OCI-LY7 (cell line): Measurements from ENCODE around the gene SGIP1. TPM values are rescaled to one million over a fixed set of nuclear protein-coding genes. Genes with fewer than 3 reads are reported as not detected.

Experiments
- BruUV-seq: library from RNA; stranded (reverse); fragments of 400-500 nt; replicated peaks from 2 replicates; lab custom pipeline; 2021; lab: Mats Ljungman, UMichigan
- CTCF ChIA-PET: fragments of 300-600 bp; sonication (Branson Sonifier 250); formaldehyde crosslinking; loops from one replicate; lab custom pipeline; 2022; ENCODE audit warnings: antibody characterized with exemption; ENCODE audit not compliant: unreplicated experiment; lab: Charles Lee
- POLR2A ChIA-PET: fragments of 300-600 bp; sonication (Branson Sonifier 250); formaldehyde crosslinking; loops from one replicate; lab custom pipeline; 2022; ENCODE audit warnings: antibody characterized with exemption; lab: Charles Lee
- DNase-seq: peaks from one replicate; pipeline ENCODE4 v3.0.0-alpha.2; 2015; ENCODE audit warnings: low spot score
- H2AFZ ChIP-seq: fragments of 200-600 bp; sonication (generic), shearing (Covaris generic); 2 replicates; pipeline ENCODE4 v1.6.1; 2014; ENCODE audit warnings: mild to moderate bottlenecking, antibody characterized with exemption, low read length, moderate library complexity
- H3K27ac ChIP-seq: fragments of 200-600 bp; sonication (generic); 2 replicates; pipeline ENCODE4 v1.5.1; 2014; ENCODE audit warnings: mixed run types, low read depth, mild to moderate bottlenecking, moderate library complexity, low read length, inconsistent platforms; ENCODE audit not compliant: poor library complexity, severe bottlenecking
- H3K36me3 ChIP-seq: fragments of 200-600 bp; sonication (generic); 2 replicates; pipeline ENCODE4 v1.6.1; 2014; ENCODE audit warnings: mild to moderate bottlenecking, antibody characterized with exemption, low read length, moderate library complexity, mixed read lengths; ENCODE audit not compliant: insufficient read depth
- H3K4me1 ChIP-seq: fragments of 200-600 bp; sonication (generic); 2 replicates; pipeline ENCODE4 v1.5.1; 2014; ENCODE audit warnings: mild to moderate bottlenecking, low read length; ENCODE audit not compliant: insufficient read depth, poor library complexity, severe bottlenecking
- H3K4me2 ChIP-seq: fragments of 200-600 bp; sonication (generic); 2 replicates; pipeline ENCODE4 v1.6.1; 2014; ENCODE audit warnings: mild to moderate bottlenecking, low read length
- H3K4me3 ChIP-seq: fragments of 200-600 bp; sonication (generic); 2 replicates; pipeline ENCODE4 v1.5.1; 2014; ENCODE audit warnings: mild to moderate bottlenecking, low read depth, low read length; ENCODE audit not compliant: poor library complexity, severe bottlenecking
- H3K79me2 ChIP-seq: fragments of 200-600 bp; sonication (generic); 2 replicates; pipeline ENCODE4 v1.6.1; 2016; ENCODE audit warnings: low read depth, mild to moderate bottlenecking, low read length, moderate library complexity, mixed read lengths; ENCODE audit not compliant: insufficient read depth
- H3K9me2 ChIP-seq: fragments of 200-600 bp; sonication (generic); 2 replicates; pipeline ENCODE4 v1.6.1; 2016; ENCODE audit warnings: mild to moderate bottlenecking, low read length, mixed read lengths; ENCODE audit not compliant: insufficient read depth
- H3K9me3 ChIP-seq: fragments of 200-600 bp; sonication (generic); 2 replicates; pipeline ENCODE4 v1.6.1; 2014; ENCODE audit warnings: mild to moderate bottlenecking, mixed run types, low read length, mixed read lengths
- H4K20me1 ChIP-seq: fragments of 200-600 bp; sonication (generic); 2 replicates; pipeline ENCODE4 v1.6.1; 2014; ENCODE audit warnings: mild to moderate bottlenecking, antibody characterized with exemption, low read length, moderate library complexity, mixed read lengths; ENCODE audit not compliant: insufficient read depth
- CTCF ChIP-seq: fragments of 200-600 bp; sonication (generic); conservative IDR thresholded peaks from 2 replicates; pipeline ENCODE4 v1.5.1; 2014; ENCODE audit warnings: mild to moderate bottlenecking, antibody characterized with exemption, low read length, moderate library complexity, mixed read lengths
- EZH2phosphoT487 ChIP-seq: fragments of 200-600 bp; sonication (generic); IDR thresholded peaks from 2 replicates; pipeline ENCODE4 v1.6.1; 2018; ENCODE audit warnings: low read depth, borderline replicate concordance, mild to moderate bottlenecking, mixed run types, antibody characterized with exemption, low read length, moderate library complexity, mixed read lengths
- intact Hi-C: fragments of 100-400 bp; cut with micrococcal nuclease; formaldehyde crosslinking; loops from one replicate; pipeline ENCODE4 v1.10.0; 2022; ENCODE audit not compliant: unreplicated experiment
- total RNA-seq, 2 experiments: library from RNA; depleted of rRNA in 1 of 2; stranded (reverse); fragments of >200 nt in 1 of 2; shearing (Covaris generic) in 1 of 2; gene quantifications; 2 replicates each; pipeline ENCODE4 v1.2.3, GENCODE V29; 2014 to 2022

The SGIP1 gene
- total RNA-seq, 2 experiments from 2014 or later: not detected

- H3K9me3 ChIP-seq: no peaks in the 10 kb centered on the region
- no peaks in the 10 kb centered on the region for H3K36me3 ChIP-seq
- intact Hi-C loops: no loop called here
- no peaks in the 10 kb centered on the region for H4K20me1 ChIP-seq
- no peak overlapping the region for H3K27ac ChIP-seq
- H3K4me3 ChIP-seq: no peak overlapping the region
- BruUV-seq: no TSS peak
- no peaks in the 10 kb centered on the region for H3K79me2 ChIP-seq
- H3K9me2 ChIP-seq: no peaks in the 10 kb centered on the region
- H2AFZ ChIP-seq: no peak overlapping the region
- no peak for DNase-seq
- ChIA-PET CTCF (no interaction called here), POLR2A (no interaction called here)
- H3K4me1 ChIP-seq: no peaks in the 10 kb centered on the region
- H3K4me2 ChIP-seq: no peak overlapping the region
- no peak for TF ChIP-seq CTCF
- no peak for TF ChIP-seq EZH2phosphoT487
These were observed 10.4 kb upstream of the SGIP1 start for GRCh38 chr1:66523562-66523961.

- TF ChIP-seq CTCF (no peak), EZH2phosphoT487 (no peak)
- ChIA-PET CTCF (no interaction called here), POLR2A (no interaction called here)
- Histone ChIP-seq H4K20me1 (no peaks in the 10 kb centered on the region), H3K4me1 (no peaks in the 10 kb centered on the region), H2AFZ (no peak overlapping the region), H3K9me2 (no peaks in the 10 kb centered on the region), H3K9me3 (no peaks in the 10 kb centered on the region), H3K4me3 (no peak overlapping the region), H3K4me2 (no peak overlapping the region), H3K79me2 (no peaks in the 10 kb centered on the region), H3K36me3 (no peaks in the 10 kb centered on the region), H3K27ac (no peak overlapping the region)
- no TSS peak for BruUV-seq
- DNase-seq: no peak
- intact Hi-C loops: no loop called here
These were observed 8.9 kb upstream of the SGIP1 start for GRCh38 chr1:66525086-66525485.

- no peak for TF ChIP-seq CTCF
- no peak for TF ChIP-seq EZH2phosphoT487
- CTCF ChIA-PET: no interaction called here
- no peaks in the 10 kb centered on the region for H3K9me3 ChIP-seq
- intact Hi-C loops: no loop called here
- BruUV-seq: no TSS peak
- H4K20me1 ChIP-seq: no peaks in the 10 kb centered on the region
- no peak overlapping the region for H3K27ac ChIP-seq
- no peak for DNase-seq
- H3K36me3 ChIP-seq: no peaks in the 10 kb centered on the region
- no peaks in the 10 kb centered on the region for H3K79me2 ChIP-seq
- H3K9me2 ChIP-seq: no peaks in the 10 kb centered on the region
- H3K4me1 ChIP-seq: no peaks in the 10 kb centered on the region
- no peak overlapping the region for H3K4me3 ChIP-seq
- H3K4me2 ChIP-seq: no peak overlapping the region
- POLR2A ChIA-PET: interaction anchor here (0.9 kb wide), 1 partner anchor 10 kb away, joined by 3 read pairs; no protein-coding TSS in a partner anchor
- no peak overlapping the region for H2AFZ ChIP-seq
These were observed 7.9 kb upstream of the SGIP1 start for GRCh38 chr1:66526036-66526435.
